ENCODE results near the gene TSKU. TPM values are rescaled to one million over a fixed set of nuclear protein-coding genes. Genes with fewer than 3 reads are reported as not detected.

TSKU gene
- total RNA-seq, 1 donor from 2014 or later: 0.98 TPM

DNA sequence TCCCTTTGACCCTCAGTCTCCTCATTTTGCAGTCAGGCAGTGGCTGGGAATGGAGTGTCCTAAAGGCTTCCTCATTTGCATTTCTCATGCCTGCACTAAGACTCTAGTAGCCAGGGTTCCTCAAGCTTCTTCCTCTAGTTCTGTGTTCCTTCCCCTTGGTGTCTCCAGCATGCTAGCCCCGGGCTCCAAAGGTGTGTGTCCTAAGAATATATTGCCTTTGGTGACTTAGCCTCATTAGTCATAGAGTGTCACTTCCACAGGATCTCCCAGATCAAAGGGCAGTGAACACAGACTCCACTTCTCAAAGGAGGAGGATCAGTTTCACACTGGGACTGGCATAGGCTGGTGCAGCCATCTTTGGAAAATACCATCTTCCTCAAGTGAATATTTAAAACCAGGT, 56.2 kb downstream of the TSKU start:
- intact Hi-C loops (cut with micrococcal nuclease): no loop called here

- intact Hi-C loops (cut with micrococcal nuclease): no loop called here
Measured at GRCh38 chr11:76841923-76842452, 58.8 kb downstream of the TSKU start.

DNA sequence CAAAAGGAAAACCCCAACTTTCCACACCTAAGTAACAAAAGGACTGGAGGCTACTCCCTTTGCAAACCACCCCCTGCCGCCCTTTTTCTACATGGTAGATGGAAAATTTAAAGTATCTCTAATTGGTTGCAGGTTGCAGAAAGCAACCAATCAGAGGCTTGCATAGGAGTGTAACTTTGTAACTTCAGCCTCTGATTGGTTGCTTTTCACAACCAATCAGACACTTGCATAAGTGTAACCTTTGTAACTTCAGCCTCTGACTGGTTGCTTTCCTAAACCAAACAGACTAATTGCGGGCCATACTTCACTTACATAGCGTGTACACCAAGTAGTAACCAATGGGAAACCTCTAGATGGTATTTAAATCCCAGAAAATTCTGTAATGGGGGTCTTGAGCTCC, 60.8 kb downstream of the TSKU start:
- intact Hi-C loops (cut with micrococcal nuclease): no loop called here

DNA sequence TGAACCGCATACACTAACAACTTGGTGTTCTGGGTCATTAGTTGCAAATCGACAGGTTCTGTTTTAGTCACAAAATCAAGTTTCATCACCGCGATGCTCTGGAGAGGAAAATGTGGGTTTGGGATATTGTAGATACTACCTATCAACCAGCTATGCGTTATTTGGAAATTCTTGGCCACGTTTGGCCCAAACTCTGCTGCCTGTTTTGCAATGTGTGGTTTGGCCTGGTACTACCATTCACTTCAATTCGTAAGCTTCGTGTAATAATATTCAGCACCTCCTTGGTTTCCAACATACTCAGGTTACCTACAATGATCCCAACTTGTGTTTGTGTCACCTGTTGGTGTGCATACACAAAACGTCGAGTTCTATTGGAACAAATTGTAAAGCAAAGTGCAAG, 61.4 kb downstream of the TSKU start:
- intact Hi-C loops (cut with micrococcal nuclease): no loop called here

DNA sequence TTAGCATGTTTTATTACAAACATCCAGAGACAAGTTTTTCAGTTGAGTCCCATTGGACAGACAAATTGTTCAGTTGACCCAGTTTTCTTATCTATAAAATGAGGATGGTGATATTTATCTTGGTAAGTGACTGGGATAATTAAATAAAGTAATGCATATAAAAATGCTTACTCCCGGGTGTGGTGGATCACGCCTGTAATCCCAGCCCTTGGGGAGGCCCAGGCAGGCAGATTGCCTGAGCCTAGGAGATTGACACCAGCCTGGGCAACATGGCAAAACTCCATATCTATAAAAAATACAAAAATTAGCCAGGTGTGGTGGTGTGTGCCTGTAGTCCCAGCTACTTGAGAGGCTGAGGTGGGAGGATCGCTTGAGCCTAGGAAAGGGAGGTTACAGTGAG, 61.9 kb downstream of the TSKU start:
- intact Hi-C loops (cut with micrococcal nuclease): no loop called here

DNA sequence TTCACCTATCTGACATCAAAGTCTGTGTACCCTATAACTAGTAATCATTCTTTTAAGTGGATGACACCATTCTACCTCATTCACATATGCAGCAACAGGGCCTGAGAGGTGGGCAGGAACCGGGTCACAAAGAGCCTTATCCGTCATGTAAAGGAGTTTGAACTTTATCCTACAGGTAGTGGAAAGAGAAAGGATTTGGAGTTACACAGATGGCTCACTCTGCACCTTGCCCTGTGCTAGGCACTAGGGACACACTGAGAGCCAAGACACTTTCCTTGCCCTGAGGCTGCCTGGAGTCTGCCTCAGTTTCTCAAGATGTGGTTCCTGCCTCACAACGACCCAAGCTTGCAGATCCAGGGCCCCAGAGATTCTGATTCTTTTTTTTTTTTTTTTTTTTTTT, 63.3 kb downstream of the TSKU start:
- intact Hi-C loops (cut with micrococcal nuclease): no loop called here

Other genes with a start within 250 kb of the TSKU start
- 3.9 and 4.7 TPM in 2 replicates for gene LRRC32, start 112.6 kb upstream of the TSKU start, total RNA-seq
- 13.3 and 13.7 TPM in 2 replicates for gene ACER3, start 77.6 kb downstream of the TSKU start, total RNA-seq

Measured in T-helper 1 cell treated with Interleukin-12 subunit alpha and Interleukin-12 subunit beta and Interleukin-4 antibody, amounts not matched to agents 30 ng/mL and 1 ng/mL, for 36 hours (primary cell).